Measurements from ENCODE around the gene SPSB2. TPM values are rescaled to one million over a fixed set of nuclear protein-coding genes. Genes with fewer than 3 reads are reported as not detected.

Gene SPSB2
- total and polyA plus RNA-seq, 2 experiments from 2014 or later = 8.2 to 13.1 TPM

GRCh38 chr12:6915789-6916285 lies 42.7 kb upstream of the SPSB2 start:
- Mint-ChIP-seq H3K4me1 (peaks cover 39% of the 10 kb centered on the region), H3K9me3 (no peaks in the 10 kb centered on the region), H3K4me3 (peak overlapping the region; percentile 97), H3K27me3 (ENCODE audit: insufficient read depth, low read depth, poor library complexity) (peaks cover 17% of the 10 kb centered on the region), H3K27ac (no peak overlapping the region), H3K36me3 (ENCODE audit: low read depth) (peaks cover 44% of the 10 kb centered on the region)
- Histone ChIP-seq H3K27me3 (ENCODE audit: insufficient read depth) (no peaks in the 10 kb centered on the region), H3F3A (replicated peaks; ENCODE audit: low read depth) (0 out of 2 replicates have a peak, but pooled peaks cover 15% of the 10 kb centered on the region), H3K27ac (ENCODE audit: low read depth) (no peak overlapping the region), H2AFZ (no peak overlapping the region), H4K20me1 (replicated peaks; ENCODE audit: insufficient read depth) (no peaks in the 10 kb centered on the region), H3K36me3 (ENCODE audit: insufficient read depth) (peaks cover 6% of the 10 kb centered on the region), H3K9me2 (ENCODE audit: insufficient read depth) (no peaks in the 10 kb centered on the region), H3K4me3 (peak overlapping the region; percentile 92; the same call in 1 of the 2 replicates), H3K79me2 (replicated peaks; ENCODE audit: insufficient read depth) (peaks cover 8% of the 10 kb centered on the region), H3K4me2 (peak overlapping the region; percentile 98), H3K4me1 (ENCODE audit: insufficient read depth) (peaks cover 19% of the 10 kb centered on the region)
- no peak for DNase-seq (ENCODE audit: low spot score)
- ATAC-seq = no peak
- no peak for TF ChIP-seq NANOG (IDR thresholded peaks at IDR 0.05; ENCODE audit: borderline replicate concordance)
- no peak for TF ChIP-seq POLR2AphosphoS5 (IDR thresholded peaks at IDR 0.05; ENCODE audit: low read depth)
- TF ChIP-seq EZH2phosphoT487 (IDR thresholded peaks at IDR 0.05; ENCODE audit: unreplicated experiment) = no peak
- TF ChIP-seq ZNF462 (CRISPR knock-in tag; IDR thresholded peaks at IDR 0.05) = no peak
- no peak for TF ChIP-seq ZNF114 (CRISPR knock-in tag; IDR thresholded peaks at IDR 0.05)
- TF ChIP-seq ETS1 (IDR thresholded peaks at IDR 0.05) = no peak
- TF ChIP-seq JUNB (IDR thresholded peaks at IDR 0.05; ENCODE audit: unreplicated experiment) = no peak

All from GM23338 (cell line).